ENCODE data around the gene RANBP17. TPM values are rescaled to one million over a fixed set of nuclear protein-coding genes. Genes with fewer than 3 reads are reported as not detected.
"Not testable (repeated sequence)": the region's sequence is repeated elsewhere in the genome, so short reads cannot be mapped to it uniquely, and the experiment has no call there.

The RANBP17 gene
- total RNA-seq, 2 experiments from 2014 or later: not detected

DNA sequence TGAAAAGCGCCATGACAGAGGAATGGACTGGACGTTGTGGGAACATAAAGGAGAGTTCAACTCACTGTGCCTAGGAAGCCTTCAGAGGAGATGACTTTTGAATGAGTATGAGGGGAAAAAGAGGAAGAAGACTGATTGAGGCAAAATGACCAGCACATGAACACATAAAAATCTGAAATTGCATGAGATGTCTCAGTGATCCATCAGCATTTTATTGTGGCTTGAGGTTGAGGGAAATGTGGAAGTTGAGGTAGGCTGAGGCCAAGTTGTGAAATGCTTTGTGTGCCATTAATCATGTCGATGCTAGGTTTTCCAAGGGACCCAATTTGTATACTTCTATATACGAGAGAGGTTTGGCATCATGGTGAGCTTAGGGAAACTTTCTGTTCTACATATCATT lies 306.4 kb downstream of the RANBP17 start:
- peaks cover 3% of the 10 kb centered on the region for H3K27me3 Mint-ChIP-seq
- POLR2A ChIA-PET: no interaction called here
- CTCF ChIA-PET: interaction anchor here (0.6 kb wide), 1 partner anchor 283 kb away, joined by 3 read pairs; no protein-coding TSS in a partner anchor
- TF ChIP-seq CTCF (IDR thresholded peaks at IDR 0.05): no peak
- H3K9me3 ChIP-seq (ENCODE audit: control insufficient read depth in 1 of 2, insufficient read depth in 1 of 2, low read length in 2 of 2): no peaks in the 10 kb centered on the region
- no peak overlapping the region for H3K4me3 Mint-ChIP-seq
- no peaks in the 10 kb centered on the region for H3K4me1 Mint-ChIP-seq (ENCODE audit: low read depth)
- H3K36me3 ChIP-seq (ENCODE audit: insufficient read depth, low read length): no peaks in the 10 kb centered on the region
- no peaks in the 10 kb centered on the region for H3K27me3 ChIP-seq (ENCODE audit: control insufficient read depth in 1 of 2, insufficient read depth in 2 of 2, low read length in 2 of 2)
- H3K4me3 ChIP-seq (ENCODE audit: low read length): no peak overlapping the region
- DNase-seq: peak in 2 of 14 experiments; percentile 1 to 7
- H3K9me3 Mint-ChIP-seq: no peaks in the 10 kb centered on the region
- no peak overlapping the region for H3K27ac Mint-ChIP-seq
- ATAC-seq (ENCODE audit: poor library complexity): no peak
- H3K4me1 ChIP-seq (ENCODE audit: insufficient read depth, low read length): no peaks in the 10 kb centered on the region
- no peak overlapping the region for H3K27ac ChIP-seq (ENCODE audit: low read depth in 1 of 2, low read length in 2 of 2)
- intact Hi-C loops (cut with DNase I, micrococcal nuclease): no loop called here
- no peaks in the 10 kb centered on the region for H3K36me3 Mint-ChIP-seq (ENCODE audit: low read depth)

GRCh38 chr5:171174960-171175359 lies 313.1 kb downstream of the RANBP17 start:
- H3K4me3 Mint-ChIP-seq; CTCF ChIA-PET; H3K9me3 Mint-ChIP-seq; DNase-seq; intact Hi-C loops (cut with DNase I, micrococcal nuclease); POLR2A ChIA-PET; H3K4me1 Mint-ChIP-seq (ENCODE audit: low read depth); ATAC-seq (ENCODE audit: poor library complexity); H3K27me3 ChIP-seq (ENCODE audit: control insufficient read depth in 1 of 2, insufficient read depth in 2 of 2, low read length in 2 of 2); H3K27me3 Mint-ChIP-seq; H3K4me3 ChIP-seq (ENCODE audit: low read length); H3K36me3 ChIP-seq (ENCODE audit: insufficient read depth, low read length); H3K27ac Mint-ChIP-seq; H3K9me3 ChIP-seq (ENCODE audit: control insufficient read depth in 1 of 2, insufficient read depth in 1 of 2, low read length in 2 of 2); H3K4me1 ChIP-seq (ENCODE audit: insufficient read depth, low read length); H3K36me3 Mint-ChIP-seq (ENCODE audit: low read depth); H3K27ac ChIP-seq (ENCODE audit: low read depth in 1 of 2, low read length in 2 of 2): not testable (repeated sequence)

DNA sequence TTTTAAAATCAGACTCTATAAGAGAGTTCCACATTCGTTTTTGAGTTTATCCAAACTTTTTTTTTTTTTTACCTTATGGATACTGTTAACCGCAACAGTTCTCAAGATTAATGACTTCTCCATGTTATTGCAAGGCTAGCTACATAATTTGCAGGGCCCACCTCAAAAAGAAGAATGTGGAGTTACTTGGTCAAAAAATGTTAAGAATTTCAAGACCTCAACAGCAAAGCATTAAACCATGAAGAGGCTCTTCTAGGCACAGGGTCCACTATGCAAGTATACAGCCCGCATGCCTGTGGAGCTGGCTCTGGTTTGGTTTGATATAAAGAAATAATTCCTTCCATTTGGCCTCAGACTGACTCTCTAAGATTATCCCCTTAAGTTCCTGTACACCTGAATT lies 313.9 kb downstream of the RANBP17 start:
- Mint-ChIP-seq H3K27me3 (no peaks in the 10 kb centered on the region), H3K9me3 (no peaks in the 10 kb centered on the region), H3K4me3 (no peak overlapping the region), H3K27ac (no peak overlapping the region), H3K4me1 (ENCODE audit: low read depth) (no peaks in the 10 kb centered on the region), H3K36me3 (ENCODE audit: low read depth) (no peaks in the 10 kb centered on the region)
- Histone ChIP-seq H3K4me1 (ENCODE audit: insufficient read depth, low read length) (no peaks in the 10 kb centered on the region), H3K36me3 (ENCODE audit: insufficient read depth, low read length) (no peaks in the 10 kb centered on the region), H3K27me3 (ENCODE audit: control insufficient read depth in 1 of 2, insufficient read depth in 2 of 2, low read length in 2 of 2) (no peaks in the 10 kb centered on the region), H3K27ac (ENCODE audit: low read depth in 1 of 2, low read length in 2 of 2) (no peak overlapping the region), H3K9me3 (ENCODE audit: control insufficient read depth in 1 of 2, insufficient read depth in 1 of 2, low read length in 2 of 2) (no peaks in the 10 kb centered on the region), H3K4me3 (ENCODE audit: low read length) (no peak overlapping the region)
- DNase-seq (no peak), ATAC-seq (ENCODE audit: poor library complexity) (no peak)
- TF ChIP-seq CTCF (IDR thresholded peaks at IDR 0.05): no peak
- CTCF ChIA-PET: no interaction called here
- POLR2A ChIA-PET: no interaction called here
- intact Hi-C loops (cut with DNase I, micrococcal nuclease): no loop called here

DNA sequence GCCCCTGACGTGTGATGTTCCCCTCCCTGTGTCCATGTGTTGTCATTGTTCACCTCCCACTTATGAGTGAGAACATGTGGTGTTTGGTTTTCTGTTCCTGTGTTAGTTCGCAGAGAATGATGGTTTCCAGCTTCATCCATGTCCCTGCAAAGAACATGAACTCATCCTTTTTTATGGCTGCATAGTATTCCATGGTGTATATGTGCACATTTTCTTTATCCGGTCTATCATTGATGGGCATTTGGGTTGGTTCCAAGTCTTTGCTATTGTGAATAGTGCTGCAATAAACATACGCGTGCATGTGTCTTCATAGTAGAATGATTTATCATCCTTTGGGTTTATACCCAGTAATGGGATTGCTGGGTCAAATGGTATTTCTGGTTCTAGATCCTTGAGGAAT lies 316.4 kb downstream of the RANBP17 start:
- CTCF ChIA-PET, POLR2A ChIA-PET: not testable (repeated sequence)

More for the DNA sequence above, 316.4 kb downstream of the RANBP17 start:
- H3K27ac Mint-ChIP-seq; H3K9me3 ChIP-seq (ENCODE audit: control insufficient read depth in 1 of 2, insufficient read depth in 1 of 2, low read length in 2 of 2); H3K36me3 Mint-ChIP-seq (ENCODE audit: low read depth); DNase-seq; intact Hi-C loops (cut with DNase I, micrococcal nuclease); H3K27me3 Mint-ChIP-seq; H3K36me3 ChIP-seq (ENCODE audit: insufficient read depth, low read length); H3K27ac ChIP-seq (ENCODE audit: low read depth in 1 of 2, low read length in 2 of 2); H3K4me3 Mint-ChIP-seq; H3K27me3 ChIP-seq (ENCODE audit: control insufficient read depth in 1 of 2, insufficient read depth in 2 of 2, low read length in 2 of 2); ATAC-seq (ENCODE audit: poor library complexity); H3K4me1 Mint-ChIP-seq (ENCODE audit: low read depth); H3K4me1 ChIP-seq (ENCODE audit: insufficient read depth, low read length); H3K4me3 ChIP-seq (ENCODE audit: low read length); H3K9me3 Mint-ChIP-seq: not testable (repeated sequence)

All from CD4-positive, alpha-beta T cell (primary cell).